ENCODE measurements around the gene LYRM4.

Gene LYRM4

GRCh38 chr6:5099537-5099936 is 161.2 kb downstream of the LYRM4 start:
- Histone ChIP-seq H3K36me3 (no peaks in the 10 kb centered on the region), H3K9me3 (no peaks in the 10 kb centered on the region), H3K4me3 (ENCODE audit: low read depth in 1 of 2, low read length in 1 of 2) (no peak overlapping the region), H3K27ac (no peak overlapping the region), H3K4me1 (ENCODE audit: control insufficient read depth in 1 of 2, insufficient read depth in 1 of 2, low read depth in 1 of 2, low read length in 1 of 2) (peaks cover 0 to 11% of the 10 kb centered on the region in 2 experiments), H3K27me3 (no peaks in the 10 kb centered on the region)
- TF ChIP-seq CTCF (IDR thresholded peaks at IDR 0.05) = no peak

DNA sequence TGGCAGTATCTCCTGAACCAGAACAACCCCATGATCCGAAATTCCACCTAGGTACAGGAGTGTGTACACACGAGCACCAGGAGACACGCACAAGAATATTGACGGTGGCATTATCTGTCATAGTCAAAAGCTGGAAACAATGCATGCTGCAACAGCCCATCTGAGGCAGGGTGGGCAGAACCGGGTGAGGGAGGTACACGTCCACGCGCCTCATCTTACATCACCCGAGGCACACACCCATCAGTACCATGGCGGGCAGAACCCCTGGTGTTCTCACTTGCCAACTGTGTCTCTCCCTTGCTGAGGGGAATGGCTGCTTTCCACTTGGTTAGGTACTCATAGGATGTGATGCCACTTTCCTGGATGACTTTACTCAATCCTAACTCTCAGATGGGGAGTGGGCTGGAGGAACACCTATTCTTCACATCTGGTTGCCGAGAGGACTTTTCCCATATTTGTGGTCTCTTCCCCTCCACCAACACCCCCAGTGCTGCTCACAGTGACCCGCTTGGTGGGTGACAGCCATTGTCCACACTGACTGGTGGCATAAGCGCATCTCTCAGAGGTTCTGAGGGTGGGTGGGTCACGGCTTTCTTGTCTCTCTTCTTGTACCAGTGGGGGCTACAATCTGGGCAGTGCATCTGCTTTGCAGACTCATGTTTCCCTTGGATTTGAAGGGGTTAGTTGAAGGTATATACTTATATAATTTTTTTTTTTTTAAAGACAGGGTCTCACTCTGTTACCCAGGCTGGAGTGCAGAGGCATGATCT is 162.1 kb downstream of the LYRM4 start:
- TF ChIP-seq CTCF (IDR thresholded peaks at IDR 0.05) = no peak
- no peaks in the 10 kb centered on the region for H3K36me3 ChIP-seq
- H3K27ac ChIP-seq = no peak overlapping the region

DNA sequence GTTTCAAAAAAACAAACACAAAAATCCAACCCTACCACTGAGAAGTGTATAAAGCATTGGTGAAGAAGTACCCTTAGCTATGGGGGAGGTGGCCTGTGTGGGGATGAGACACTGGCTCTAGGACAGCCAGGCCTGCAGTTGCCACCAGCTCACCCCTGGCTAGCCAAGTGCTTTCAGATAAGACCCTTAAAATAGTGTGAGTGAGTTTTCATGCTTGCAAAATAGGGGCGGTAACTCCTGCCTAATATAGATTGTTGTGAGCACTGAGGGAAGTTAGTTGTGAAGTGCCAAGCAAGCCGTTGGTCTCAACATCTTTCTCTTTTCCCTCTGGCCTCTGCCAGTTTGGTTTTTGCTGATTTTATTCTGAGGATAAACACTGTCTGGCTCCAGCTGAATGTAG is 164.3 kb downstream of the LYRM4 start:
- Histone ChIP-seq H3K27ac (no peak overlapping the region), H3K9me3 (no peaks in the 10 kb centered on the region), H3K4me3 (ENCODE audit: low read depth in 1 of 2, low read length in 1 of 2) (no peak overlapping the region), H3K36me3 (no peaks in the 10 kb centered on the region), H3K4me1 (ENCODE audit: control insufficient read depth in 1 of 2, insufficient read depth in 1 of 2, low read depth in 1 of 2, low read length in 1 of 2) (no peaks in the 10 kb centered on the region), H3K27me3 (peaks cover 16% of the 10 kb centered on the region)
- TF ChIP-seq CTCF (IDR thresholded peaks at IDR 0.05) = no peak

More for the DNA sequence above, 162.1 kb downstream of the LYRM4 start:
- Histone ChIP-seq H3K4me3 (ENCODE audit: low read depth in 1 of 2, low read length in 1 of 2) (no peak overlapping the region), H3K9me3 (no peaks in the 10 kb centered on the region), H3K4me1 (ENCODE audit: control insufficient read depth in 1 of 2, insufficient read depth in 1 of 2, low read depth in 1 of 2, low read length in 1 of 2) (peaks cover 0 to 11% of the 10 kb centered on the region in 2 experiments), H3K27me3 (no peaks in the 10 kb centered on the region)

- H3K36me3 ChIP-seq = no peaks in the 10 kb centered on the region
- no peak for TF ChIP-seq CTCF (IDR thresholded peaks at IDR 0.05)
- H3K27ac ChIP-seq = no peak overlapping the region
- H3K4me1 ChIP-seq (ENCODE audit: control insufficient read depth in 1 of 2, insufficient read depth in 1 of 2, low read depth in 1 of 2, low read length in 1 of 2) = no peaks in the 10 kb centered on the region
- H3K4me3 ChIP-seq (ENCODE audit: low read depth in 1 of 2, low read length in 1 of 2) = no peak overlapping the region
- no peaks in the 10 kb centered on the region for H3K9me3 ChIP-seq
- peaks cover 29% of the 10 kb centered on the region for H3K27me3 ChIP-seq
Observed at GRCh38 chr6:5095236-5095635, 165.5 kb downstream of the LYRM4 start.

DNA sequence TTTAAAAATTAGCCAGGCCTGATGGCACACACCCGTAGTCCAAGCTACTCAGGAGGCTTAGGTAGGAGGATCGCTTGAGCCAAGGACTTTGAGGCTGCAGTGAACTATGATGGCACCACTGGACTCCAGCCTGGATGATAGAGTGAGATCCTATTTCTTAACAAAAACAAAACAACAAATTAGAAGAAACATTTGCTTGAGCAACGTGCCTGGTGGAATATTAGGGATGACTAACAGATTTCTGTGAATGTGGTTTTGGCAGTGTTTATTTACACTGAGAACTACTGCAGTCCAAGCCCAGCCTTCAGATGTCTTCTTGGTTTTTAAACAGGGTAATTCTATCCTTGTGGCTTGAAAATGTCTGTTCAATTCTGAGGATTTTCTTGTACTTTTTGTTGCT is 166.4 kb downstream of the LYRM4 start:
- Histone ChIP-seq H3K36me3 (no peaks in the 10 kb centered on the region), H3K27me3 (peaks cover 38% of the 10 kb centered on the region), H3K4me1 (ENCODE audit: control insufficient read depth in 1 of 2, insufficient read depth in 1 of 2, low read depth in 1 of 2, low read length in 1 of 2) (no peaks in the 10 kb centered on the region), H3K27ac (no peak overlapping the region), H3K9me3 (no peaks in the 10 kb centered on the region), H3K4me3 (ENCODE audit: low read depth in 1 of 2, low read length in 1 of 2) (no peak overlapping the region)
- no peak for TF ChIP-seq CTCF (IDR thresholded peaks at IDR 0.05)
